Duodenal mucosa (tissue), 2 donors: ENCODE results near the gene M1AP.

ENCODE experiments used
- H3K27ac ChIP-seq: one replicate; pipeline ENCODE4 v1.7.0; 2013; ENCODE audit warnings: low read depth, low read length
- H3K27me3 ChIP-seq, 2 donors: one replicate each; pipeline ENCODE4 v1.7.0; 2013; ENCODE audit warnings: low read length in 2 of 2, control low read depth in 1 of 2; ENCODE audit not compliant: insufficient read depth in 2 of 2, control insufficient read depth in 1 of 2
- H3K36me3 ChIP-seq, 2 donors: one replicate each; pipeline ENCODE4 v1.7.0; 2013; ENCODE audit warnings: low read length in 2 of 2, control low read depth in 1 of 2; ENCODE audit not compliant: insufficient read depth in 2 of 2, control insufficient read depth in 1 of 2
- H3K4me1 ChIP-seq, 2 donors: one replicate each; pipeline ENCODE4 v1.7.0; 2013; ENCODE audit warnings: low read length in 2 of 2, control low read depth in 1 of 2; ENCODE audit not compliant: insufficient read depth in 2 of 2, control insufficient read depth in 1 of 2
- H3K4me3 ChIP-seq, 2 donors: one replicate each; pipeline ENCODE4 v1.7.0; 2013; ENCODE audit warnings: low read length in 2 of 2, low read depth in 1 of 2
- H3K9ac ChIP-seq, 2 donors: one replicate each; pipeline ENCODE4 v1.7.0; 2013; ENCODE audit warnings: low read length in 2 of 2, low read depth in 1 of 2
- H3K9me3 ChIP-seq, 2 donors: one replicate each; pipeline ENCODE4 v1.7.0; 2013; ENCODE audit warnings: low read length in 2 of 2, control low read depth in 1 of 2; ENCODE audit not compliant: control insufficient read depth in 1 of 2

The M1AP gene, protein sequence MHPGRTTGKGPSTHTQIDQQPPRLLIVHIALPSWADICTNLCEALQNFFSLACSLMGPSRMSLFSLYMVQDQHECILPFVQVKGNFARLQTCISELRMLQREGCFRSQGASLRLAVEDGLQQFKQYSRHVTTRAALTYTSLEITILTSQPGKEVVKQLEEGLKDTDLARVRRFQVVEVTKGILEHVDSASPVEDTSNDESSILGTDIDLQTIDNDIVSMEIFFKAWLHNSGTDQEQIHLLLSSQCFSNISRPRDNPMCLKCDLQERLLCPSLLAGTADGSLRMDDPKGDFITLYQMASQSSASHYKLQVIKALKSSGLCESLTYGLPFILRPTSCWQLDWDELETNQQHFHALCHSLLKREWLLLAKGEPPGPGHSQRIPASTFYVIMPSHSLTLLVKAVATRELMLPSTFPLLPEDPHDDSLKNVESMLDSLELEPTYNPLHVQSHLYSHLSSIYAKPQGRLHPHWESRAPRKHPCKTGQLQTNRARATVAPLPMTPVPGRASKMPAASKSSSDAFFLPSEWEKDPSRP

DNA sequence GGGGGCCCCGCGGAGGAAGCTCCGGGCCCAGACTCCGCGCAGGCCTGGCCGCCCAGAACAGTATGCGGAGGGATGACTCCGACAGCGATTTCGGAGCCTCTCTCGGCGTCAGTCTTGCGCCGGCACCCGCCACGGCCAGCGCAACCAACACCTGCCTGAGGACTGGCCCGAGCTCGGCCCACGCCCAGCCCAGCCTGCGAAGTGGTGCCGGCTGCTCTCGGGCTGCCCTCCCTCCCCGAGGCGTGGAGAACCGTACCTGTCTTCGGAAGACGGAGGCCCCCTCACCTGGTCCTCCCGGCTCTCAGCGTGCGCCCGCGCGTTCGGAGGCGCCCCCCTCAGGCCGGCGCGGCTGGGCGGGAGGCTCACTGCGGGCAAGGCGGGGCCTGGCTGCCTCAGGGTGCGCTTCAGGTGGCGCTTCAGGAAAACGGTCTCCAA lies at the start of gene M1AP:
Gene M1AP, minus strand, starts transcription at position 322 of the 435 bp plus-strand sequence. CDS start 8,055 bp downstream, outside the sequence.
- H3K36me3 ChIP-seq = no peaks in the 10 kb centered on the region
- peak within 1 kb of the TSS in 1 of 2 donors; percentile 13 for H3K4me3 ChIP-seq
- no peaks in the 10 kb centered on the region for H3K9me3 ChIP-seq
- H3K27ac ChIP-seq = no peak within 1 kb of the TSS
- no peaks in the 10 kb centered on the region for H3K4me1 ChIP-seq
- no peak within 1 kb of the TSS for H3K9ac ChIP-seq
- H3K27me3 ChIP-seq = peaks cover 4 to 13% of the 10 kb centered on the region in 2 donors

DNA sequence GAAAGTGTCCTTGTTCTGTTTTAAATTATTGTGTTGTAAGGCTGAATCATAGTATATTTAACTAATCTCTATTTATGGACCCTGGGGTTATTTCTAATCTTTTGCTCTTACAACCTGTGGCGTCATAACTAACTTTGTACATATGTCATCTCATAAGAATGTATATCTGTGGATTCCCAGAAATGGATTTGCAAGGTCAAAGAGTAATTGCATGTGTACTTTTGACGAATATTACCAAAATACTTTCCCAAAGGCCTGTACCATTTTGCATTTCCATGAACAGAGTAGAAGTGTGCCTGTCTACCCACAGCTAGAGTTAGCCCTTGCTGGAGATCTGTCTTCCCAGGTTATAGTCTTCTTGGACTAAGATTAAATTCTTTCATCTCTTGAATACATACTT lies 48.7 kb upstream of the M1AP start:
- H3K27ac ChIP-seq = no peak overlapping the region
- no peaks in the 10 kb centered on the region for H3K9me3 ChIP-seq
- no peak overlapping the region for H3K9ac ChIP-seq
- no peaks in the 10 kb centered on the region for H3K36me3 ChIP-seq
- H3K4me1 ChIP-seq = peaks cover 16 to 28% of the 10 kb centered on the region in 2 donors
- no peak overlapping the region for H3K4me3 ChIP-seq
- peaks cover 0 to 4% of the 10 kb centered on the region in 2 donors for H3K27me3 ChIP-seq

DNA sequence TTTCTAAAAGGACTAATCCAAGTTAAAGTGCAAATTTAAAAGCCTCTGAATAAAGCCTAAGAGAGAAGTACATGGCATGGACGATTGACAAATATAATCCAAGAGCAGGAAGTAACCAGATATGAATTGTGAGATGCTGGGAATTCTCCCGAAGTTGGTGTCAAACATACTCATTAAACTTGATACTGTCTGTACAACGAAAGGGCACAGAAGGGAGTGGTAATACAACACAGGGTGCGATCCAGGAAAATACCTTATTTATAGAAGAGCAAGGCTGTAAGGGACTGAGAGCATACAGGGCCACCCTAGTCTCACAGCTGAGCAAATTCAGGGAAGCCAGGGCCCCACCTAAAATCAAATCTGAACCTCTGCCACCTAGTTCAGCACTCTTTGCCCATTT lies 47.5 kb upstream of the M1AP start:
- Histone ChIP-seq H3K4me1 (peaks cover 16 to 28% of the 10 kb centered on the region in 2 donors), H3K36me3 (no peaks in the 10 kb centered on the region), H3K27ac (no peak overlapping the region), H3K9ac (no peak overlapping the region), H3K4me3 (no peak overlapping the region), H3K27me3 (no peaks in the 10 kb centered on the region), H3K9me3 (no peaks in the 10 kb centered on the region)

DNA sequence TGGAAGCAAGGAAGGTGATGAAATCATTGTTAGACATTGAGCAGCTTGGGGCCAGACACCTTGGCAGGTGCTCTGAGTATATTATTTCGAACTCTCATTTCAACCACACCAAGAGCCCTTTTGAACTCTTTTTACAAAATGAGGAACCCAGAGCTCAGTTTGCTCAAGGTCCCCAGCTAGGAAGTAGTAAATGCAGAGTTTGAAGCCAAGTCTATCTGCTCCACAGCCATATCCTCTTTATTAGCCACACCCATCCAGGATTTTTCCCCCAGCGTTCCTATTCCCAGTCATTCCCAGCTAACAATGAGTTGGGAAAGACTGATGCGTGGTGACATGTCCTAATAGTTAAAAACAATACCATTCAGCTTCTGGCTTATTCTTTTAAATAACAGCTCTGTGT lies 46.2 kb upstream of the M1AP start:
- H3K4me3 ChIP-seq = no peak overlapping the region
- no peaks in the 10 kb centered on the region for H3K36me3 ChIP-seq
- peaks cover 16 to 28% of the 10 kb centered on the region in 2 donors for H3K4me1 ChIP-seq
- H3K27me3 ChIP-seq = no peaks in the 10 kb centered on the region
- H3K27ac ChIP-seq = no peak overlapping the region
- no peaks in the 10 kb centered on the region for H3K9me3 ChIP-seq
- no peak overlapping the region for H3K9ac ChIP-seq

DNA sequence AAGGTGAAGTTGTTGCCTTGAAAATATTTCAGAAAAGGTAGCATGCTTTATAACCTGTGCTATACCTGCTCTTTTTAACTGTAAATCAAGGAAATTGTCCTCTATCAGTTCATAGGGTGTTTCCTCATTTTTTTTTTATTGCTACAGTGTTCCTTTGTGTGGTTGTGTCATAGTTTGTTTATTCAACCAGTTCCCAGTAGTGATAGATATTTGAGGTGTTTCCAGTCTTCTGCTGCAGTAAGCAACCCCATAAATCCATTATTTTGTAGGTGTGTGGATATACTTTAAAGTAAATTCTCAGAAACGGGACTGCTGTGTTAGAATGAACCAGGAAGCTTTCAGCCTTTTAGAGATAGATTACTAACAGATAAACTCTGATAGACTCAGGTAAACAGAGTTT lies 45.5 kb upstream of the M1AP start:
- H3K27ac ChIP-seq = no peak overlapping the region
- H3K27me3 ChIP-seq = no peaks in the 10 kb centered on the region
- no peak overlapping the region for H3K4me3 ChIP-seq
- no peaks in the 10 kb centered on the region for H3K9me3 ChIP-seq
- H3K36me3 ChIP-seq = no peaks in the 10 kb centered on the region
- no peak overlapping the region for H3K9ac ChIP-seq
- H3K4me1 ChIP-seq = peaks cover 16 to 28% of the 10 kb centered on the region in 2 donors

DNA sequence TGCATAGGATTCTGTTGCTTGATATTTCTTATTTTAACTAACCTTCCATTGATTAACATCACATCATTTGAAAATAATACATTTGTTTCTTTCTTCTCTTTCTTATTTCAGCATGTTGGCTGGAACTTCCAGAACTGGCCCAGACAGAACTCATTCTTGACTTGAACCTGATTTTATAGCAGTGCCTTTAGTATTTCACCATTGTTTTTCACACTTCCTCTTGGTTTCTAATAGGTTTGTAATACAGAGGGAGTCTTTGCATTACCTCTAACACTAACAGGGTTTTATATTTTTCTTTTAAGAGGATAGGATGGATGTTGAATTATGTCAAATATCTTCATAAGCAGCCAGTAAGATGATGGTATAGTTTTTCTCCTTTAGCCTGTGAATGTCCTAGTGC lies 45.1 kb upstream of the M1AP start:
- Histone ChIP-seq H3K27ac (no peak overlapping the region), H3K9ac (no peak overlapping the region), H3K9me3 (no peaks in the 10 kb centered on the region), H3K4me3 (no peak overlapping the region), H3K27me3 (no peaks in the 10 kb centered on the region), H3K36me3 (no peaks in the 10 kb centered on the region), H3K4me1 (peaks cover 16 to 28% of the 10 kb centered on the region in 2 donors)

DNA sequence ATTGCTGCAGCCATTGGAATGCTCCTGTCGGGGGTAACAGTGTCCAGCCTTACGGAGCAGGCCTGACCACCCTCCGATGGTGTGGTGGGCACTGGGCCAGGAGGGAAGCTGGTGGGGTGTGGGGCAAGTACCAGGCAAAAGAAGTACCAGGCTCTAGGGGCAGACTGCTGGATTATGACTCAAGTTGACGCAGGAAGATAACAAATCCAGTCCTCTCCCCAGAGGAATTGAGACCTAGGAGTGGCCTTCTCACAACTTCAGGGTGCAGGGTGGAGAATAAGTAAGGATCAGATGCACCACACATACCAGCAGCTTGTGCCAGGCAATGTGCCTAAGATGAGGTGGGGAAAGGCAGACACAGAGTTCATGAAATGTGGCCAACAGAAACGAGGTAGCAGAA lies 43.8 kb upstream of the M1AP start:
- Histone ChIP-seq H3K27me3 (peaks cover 0 to 6% of the 10 kb centered on the region in 2 donors), H3K36me3 (no peaks in the 10 kb centered on the region), H3K4me3 (no peak overlapping the region), H3K27ac (no peak overlapping the region), H3K9ac (no peak overlapping the region), H3K4me1 (peaks cover 16 to 25% of the 10 kb centered on the region in 2 donors), H3K9me3 (no peaks in the 10 kb centered on the region)

DNA sequence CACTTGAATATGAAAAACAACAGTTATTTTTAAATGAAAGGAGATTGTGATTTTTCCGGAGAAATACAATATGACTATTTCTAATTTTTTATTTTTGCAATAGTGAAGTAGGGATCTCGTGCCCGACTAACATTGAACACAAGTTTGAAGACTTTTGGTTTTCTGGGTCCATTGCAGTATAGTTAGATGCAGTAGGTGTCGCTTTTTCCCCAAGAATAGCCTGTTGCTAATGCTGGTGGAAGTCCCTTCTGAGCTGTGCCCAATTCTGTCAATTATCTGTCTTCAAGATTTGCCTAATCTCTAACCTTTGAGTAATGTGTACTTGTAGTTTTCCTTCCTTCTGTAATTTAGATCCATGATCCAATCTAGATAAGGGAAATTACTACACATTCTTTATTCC lies 42.4 kb upstream of the M1AP start:
- peaks cover 0 to 6% of the 10 kb centered on the region in 2 donors for H3K27me3 ChIP-seq
- H3K9me3 ChIP-seq = no peaks in the 10 kb centered on the region
- no peaks in the 10 kb centered on the region for H3K36me3 ChIP-seq
- peaks cover 13 to 21% of the 10 kb centered on the region in 2 donors for H3K4me1 ChIP-seq
- no peak overlapping the region for H3K4me3 ChIP-seq
- no peak overlapping the region for H3K9ac ChIP-seq
- H3K27ac ChIP-seq = no peak overlapping the region

DNA sequence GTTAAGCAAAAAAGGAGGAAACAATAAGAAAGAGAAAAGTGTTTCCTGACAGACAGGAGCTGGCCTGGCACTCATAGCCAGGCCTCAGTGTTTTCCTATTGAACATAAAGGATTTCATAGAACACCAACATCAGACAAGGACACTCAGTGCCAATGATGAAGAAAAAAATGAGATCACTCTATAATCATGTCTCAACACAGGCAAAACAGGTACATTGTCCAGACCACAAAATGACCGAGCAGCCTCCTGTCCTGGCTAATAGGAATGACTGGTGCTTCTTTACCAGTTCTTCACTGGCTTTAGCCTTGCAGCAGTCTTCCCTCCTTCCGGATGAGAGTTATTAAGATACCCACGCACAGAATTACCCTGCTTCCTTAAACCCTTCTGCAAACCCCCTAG lies 41.5 kb upstream of the M1AP start:
- Histone ChIP-seq H3K27ac (no peak overlapping the region), H3K4me1 (peaks cover 12 to 13% of the 10 kb centered on the region in 2 donors), H3K9me3 (no peaks in the 10 kb centered on the region), H3K36me3 (no peaks in the 10 kb centered on the region), H3K27me3 (peaks cover 0 to 6% of the 10 kb centered on the region in 2 donors), H3K9ac (no peak overlapping the region), H3K4me3 (no peak overlapping the region)

DNA sequence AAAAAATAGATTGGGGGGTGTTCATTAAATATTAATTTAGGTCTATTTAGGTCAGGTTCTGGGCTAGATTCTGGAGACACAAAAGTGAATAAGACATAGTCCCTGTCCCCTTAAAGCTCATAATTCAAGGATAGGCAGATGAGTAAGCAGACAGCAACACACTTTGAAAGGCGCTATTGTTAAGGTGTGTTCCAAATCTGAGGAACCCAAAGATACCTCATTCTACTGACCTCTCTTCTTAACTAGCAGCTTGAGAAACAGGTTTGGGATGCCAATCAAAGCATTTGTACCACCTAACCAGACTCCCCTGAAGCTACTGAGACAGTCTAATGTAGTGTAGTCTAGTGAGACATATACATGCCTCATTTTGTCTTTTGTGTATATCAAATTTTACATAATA lies 40.8 kb upstream of the M1AP start:
- H3K27ac ChIP-seq = no peak overlapping the region
- H3K9ac ChIP-seq = no peak overlapping the region
- no peaks in the 10 kb centered on the region for H3K9me3 ChIP-seq

More for the DNA sequence above, 40.8 kb upstream of the M1AP start:
- H3K4me1 ChIP-seq = peaks cover 5% of the 10 kb centered on the region in 2 donors
- no peak overlapping the region for H3K4me3 ChIP-seq
- no peaks in the 10 kb centered on the region for H3K36me3 ChIP-seq
- H3K27me3 ChIP-seq = peaks cover 0 to 6% of the 10 kb centered on the region in 2 donors
